HG03575 (cell line): ENCODE measurements around the gene PARD3B.

Experiments used
- ATAC-seq: cut with Tn5 transposase; IDR thresholded peaks from one replicate; pipeline ENCODE4 v1.9.1; 2021; ENCODE audit not compliant: unreplicated experiment, insufficient number of reproducible peaks, low FRiP score; ENCODE audit errors: extremely low read depth

Gene PARD3B

DNA sequence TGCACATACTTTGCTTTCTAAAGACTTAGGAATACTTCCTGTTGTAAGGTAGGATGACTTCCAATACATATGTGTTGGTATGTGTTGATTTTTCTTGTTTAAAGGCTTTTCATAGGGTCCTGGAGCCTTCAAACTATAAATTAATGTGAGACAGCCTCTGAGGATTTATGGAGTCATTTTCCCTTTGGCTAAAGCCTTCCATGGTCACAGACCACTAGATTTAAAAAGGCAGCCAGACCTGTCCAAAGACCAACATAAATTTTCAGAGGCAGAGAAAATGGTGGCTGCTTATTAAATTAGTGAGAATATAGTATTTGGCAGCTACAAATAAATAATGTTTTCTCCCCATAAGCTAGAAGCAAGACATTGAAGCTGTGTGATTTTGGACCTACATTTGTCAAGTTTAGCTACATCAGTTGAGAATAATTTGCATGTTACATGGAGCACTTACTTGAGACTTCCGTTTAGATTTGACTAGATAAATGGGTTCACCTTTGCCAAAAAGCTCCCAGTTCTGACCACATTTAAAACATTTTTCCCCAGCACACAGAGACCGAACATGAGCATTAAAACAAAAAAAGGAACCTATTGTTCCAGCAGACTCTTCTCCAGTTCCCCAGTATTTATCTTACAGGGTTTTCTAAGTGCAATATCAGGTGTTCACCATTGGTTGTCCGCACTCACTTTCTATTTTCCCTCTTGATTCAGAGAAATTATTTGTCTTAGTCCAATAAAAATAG lies 402.9 kb downstream of the PARD3B start:
- no peak for ATAC-seq

DNA sequence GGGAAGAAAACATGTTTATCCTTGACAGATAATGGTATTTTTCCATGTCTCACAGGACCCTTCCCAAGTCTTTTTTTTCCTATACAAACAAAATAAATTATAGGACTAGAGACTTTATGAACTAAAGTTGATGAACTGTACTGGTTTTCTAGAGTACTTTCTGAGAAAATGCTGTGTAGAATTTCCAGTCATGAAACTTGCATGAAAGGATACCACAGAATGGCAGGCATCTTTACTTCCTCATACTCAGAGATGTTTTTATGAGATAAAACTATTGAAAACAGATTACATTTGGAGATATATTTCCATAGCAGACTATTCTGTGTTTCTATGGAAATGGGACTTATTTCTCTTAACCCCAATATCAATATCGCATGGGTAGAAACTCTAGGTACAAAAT lies 403.5 kb downstream of the PARD3B start:
- no peak for ATAC-seq

DNA sequence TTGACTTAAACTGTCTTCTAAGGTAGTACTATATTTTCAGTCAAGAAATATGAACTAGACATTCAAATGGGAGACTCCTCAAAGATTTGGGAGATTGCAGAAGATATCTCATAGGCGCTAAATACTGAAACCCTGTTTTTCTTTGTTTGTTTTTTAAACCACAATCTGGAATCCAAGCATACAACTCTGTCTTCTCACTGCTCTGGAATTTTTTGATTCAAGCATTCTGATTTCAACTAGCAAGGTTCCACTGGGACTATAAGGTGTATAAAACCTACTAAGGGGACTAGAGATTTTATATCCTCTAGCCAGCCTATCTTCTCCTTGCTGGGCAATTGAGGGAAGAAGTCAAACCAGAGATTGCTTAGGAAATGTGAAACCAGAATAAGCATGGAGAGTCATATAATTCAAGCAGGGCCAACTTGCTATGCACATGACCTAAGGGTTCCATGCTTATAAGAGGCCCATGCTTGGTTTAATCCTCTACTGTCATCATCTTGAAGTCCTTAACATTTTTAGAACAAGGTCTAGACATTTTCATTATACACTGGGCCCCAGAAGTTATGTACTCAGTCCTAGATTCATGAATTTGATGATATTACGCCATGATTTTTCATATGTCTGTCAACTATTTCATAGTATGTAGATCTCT lies 405.5 kb downstream of the PARD3B start:
- ATAC-seq = no peak

DNA sequence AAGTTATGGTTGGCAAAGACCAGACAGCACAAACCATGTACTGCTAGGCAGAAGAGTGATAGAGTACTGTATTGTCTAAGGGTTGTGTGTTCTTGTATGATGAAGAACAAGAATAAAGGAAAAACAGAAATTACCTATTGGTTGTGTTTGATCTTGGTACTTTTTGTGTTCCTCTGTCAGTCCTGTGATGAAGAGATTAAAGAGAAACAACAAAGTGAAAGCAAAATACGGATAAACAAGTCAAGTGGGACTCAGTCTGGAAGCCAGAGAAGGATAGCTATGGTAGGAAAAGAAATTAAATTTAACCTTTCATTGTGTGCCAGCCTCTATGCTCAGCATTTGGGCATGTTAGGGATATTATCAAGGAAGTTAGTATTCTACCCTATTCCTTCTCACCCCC lies 413.1 kb downstream of the PARD3B start:
- no peak for ATAC-seq

GRCh38 chr2:204964414-204964813 lies 419.1 kb downstream of the PARD3B start:
- ATAC-seq = no peak

GRCh38 chr2:204966245-204966644 lies 421.0 kb downstream of the PARD3B start:
- ATAC-seq = no peak

DNA sequence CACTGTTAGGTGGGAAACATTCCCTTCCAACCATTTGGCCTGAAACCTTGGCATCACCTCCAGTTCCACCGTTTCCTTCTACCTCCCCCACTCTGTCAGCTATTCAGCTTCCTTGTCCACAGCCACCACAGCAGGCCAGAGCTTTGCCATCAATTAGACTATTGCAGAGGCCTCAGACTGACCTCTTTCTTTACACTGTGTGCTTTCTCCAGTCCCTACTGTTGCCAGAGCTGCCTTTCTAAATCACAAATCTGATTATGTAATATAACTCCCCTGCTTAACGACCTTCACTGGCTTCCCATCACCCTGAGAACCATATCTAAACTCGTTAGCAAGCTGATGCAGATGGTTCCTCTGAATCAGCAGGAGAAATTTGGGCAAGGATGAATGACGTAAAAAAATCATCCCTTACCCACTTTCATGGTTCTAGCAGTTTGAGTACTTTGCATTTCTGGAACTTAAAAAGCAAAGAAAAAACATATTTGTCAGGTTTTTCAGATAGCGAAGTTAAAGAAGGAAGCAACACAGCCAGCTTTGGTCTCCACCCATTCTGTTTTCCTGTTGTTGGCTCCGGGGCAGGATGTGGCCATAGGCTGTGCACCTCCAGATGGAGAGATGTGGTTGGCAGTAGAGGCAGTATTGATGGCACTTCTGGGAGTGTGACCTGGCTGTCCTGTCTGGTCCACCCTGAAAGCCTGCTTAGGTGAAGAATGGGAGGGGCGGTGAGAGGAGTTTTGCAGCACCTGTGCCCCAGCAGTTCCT lies 422.1 kb downstream of the PARD3B start:
- no peak for ATAC-seq

- ATAC-seq = no peak
Observed at GRCh38 chr2:204971206-204971907, 426.1 kb downstream of the PARD3B start.

DNA sequence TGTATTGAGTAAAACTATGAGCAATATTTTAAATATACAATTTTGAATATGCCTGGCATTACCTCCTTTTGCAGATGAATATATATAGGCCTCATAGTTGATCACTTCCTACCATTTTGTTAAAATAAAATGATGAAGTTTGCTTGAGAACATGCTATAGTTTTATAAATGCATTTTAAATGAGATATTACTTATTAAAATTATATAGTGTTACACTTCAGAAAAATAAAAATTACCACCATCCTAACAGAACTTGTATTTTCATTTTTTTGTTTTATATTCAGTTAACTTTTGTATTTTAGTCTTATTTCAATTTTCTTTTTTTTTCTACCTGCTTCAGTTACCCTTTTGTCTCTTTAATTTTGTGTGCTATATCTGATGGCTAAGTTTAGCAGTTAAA lies 426.9 kb downstream of the PARD3B start:
- no peak for ATAC-seq

DNA sequence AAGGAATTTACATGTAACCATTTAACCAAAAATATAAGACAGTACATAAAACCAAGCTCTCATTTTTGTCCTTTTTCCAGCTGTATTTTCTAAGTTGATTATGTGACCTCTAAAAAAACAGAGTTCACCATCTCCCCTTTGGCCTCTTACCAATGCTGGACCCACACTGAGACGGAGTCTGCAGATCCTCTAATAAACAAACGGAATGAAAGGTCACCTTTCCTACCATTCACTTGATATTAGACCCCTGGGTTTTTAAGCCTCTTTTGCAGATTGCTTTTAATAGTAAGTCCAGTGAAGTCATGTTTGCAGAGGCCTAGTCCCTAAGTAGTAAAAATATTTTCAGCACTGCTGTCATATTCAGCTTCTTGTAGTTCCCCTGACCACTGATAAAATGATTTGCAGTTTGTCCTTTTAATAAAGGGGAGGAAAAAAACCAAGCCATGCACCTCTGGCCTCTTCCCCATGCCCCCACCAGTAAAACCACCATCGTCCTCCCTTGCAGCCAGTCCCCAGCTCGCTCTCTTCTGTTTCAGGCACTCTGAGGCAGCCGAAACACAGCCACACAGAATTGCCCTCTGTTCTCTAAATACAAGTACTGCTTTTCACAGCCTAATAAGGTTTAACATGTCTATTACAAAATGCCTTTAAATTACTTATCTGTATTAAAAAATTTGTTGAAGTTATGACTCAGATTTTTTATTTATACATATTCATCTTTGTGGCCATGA lies 427.5 kb downstream of the PARD3B start:
- no peak for ATAC-seq

DNA sequence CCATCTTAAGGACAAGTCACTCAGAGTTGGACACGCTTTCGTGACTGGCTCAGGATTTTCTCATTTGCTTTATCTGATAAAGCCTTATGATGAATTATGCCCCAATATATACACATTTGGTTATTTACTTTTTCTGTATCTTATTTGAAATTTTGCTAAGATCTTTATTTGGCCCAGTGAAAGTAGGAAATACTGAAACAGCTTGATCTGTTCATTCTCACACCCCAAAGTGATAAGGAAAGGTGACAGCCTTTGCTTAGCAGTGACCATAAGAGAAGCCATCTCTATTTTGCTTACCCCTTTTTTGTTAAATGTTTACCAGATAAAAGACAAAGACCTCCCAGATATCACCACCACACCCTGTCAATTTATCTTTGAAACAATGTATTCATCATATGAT lies 428.3 kb downstream of the PARD3B start:
- ATAC-seq = no peak

GRCh38 chr2:204974487-204974886 lies 429.2 kb downstream of the PARD3B start:
- ATAC-seq = no peak

DNA sequence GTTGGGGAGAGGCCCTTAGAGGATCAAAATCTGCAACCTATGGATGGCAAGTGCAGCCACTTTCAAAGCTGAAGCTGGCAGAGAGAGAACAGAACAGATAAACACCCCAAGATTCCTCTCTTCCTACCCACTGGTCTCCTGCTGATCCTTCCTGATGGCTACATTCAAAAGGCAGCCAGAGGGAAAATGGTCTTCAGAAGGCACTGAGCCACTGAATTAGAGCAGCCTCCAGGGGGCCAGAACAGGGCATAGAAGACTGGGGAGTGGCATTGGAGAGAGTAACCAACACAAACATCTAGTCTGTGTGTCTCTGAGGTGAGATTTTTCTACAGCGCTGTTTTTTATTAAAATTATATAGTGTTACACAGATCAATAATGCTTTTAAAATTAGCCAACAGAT lies 432.6 kb downstream of the PARD3B start:
- ATAC-seq = no peak

GRCh38 chr2:204982303-204982702 lies 437.0 kb downstream of the PARD3B start:
- ATAC-seq = no peak

- ATAC-seq = no peak
Observed at GRCh38 chr2:204984518-204984917, 439.2 kb downstream of the PARD3B start.

DNA sequence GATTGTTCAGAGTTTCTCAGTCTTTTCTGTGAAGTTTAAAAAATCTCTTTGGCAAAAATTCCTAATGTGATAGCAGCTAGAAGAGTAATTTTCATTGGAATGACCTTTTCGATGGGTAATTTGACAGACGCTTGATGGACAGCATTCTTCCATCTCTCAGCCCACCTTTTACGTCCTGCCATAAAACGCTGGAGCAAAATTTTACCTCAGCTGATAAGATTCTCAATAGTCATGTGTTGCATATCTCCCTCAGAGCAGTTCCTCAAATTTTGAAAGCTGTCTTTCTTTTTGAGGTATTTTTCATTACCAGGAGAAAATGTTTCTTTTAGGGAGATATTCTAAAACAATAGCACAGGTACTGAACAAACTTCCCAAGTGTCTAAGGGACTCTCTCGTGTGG lies 441.4 kb downstream of the PARD3B start:
- no peak for ATAC-seq

GRCh38 chr2:204988836-204989235 lies 443.6 kb downstream of the PARD3B start:
- ATAC-seq = no peak

DNA sequence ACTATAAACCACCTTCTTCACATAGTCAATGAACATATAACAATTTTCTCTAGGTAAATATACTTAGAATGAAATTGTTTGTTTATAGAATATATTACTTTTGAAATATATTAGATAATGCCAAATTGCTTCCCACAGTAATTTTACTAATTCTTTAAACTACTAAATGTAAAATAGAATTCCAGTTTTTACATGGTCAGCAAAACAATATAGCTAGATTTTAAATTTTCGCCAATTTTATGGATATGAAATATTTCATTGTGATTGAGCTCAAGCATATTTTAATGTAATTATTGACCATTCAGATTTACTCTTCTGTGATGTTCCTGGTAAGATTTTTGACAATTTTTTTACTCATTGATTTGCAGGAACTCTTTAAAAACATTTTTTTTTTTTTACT lies 444.6 kb downstream of the PARD3B start:
- no peak for ATAC-seq
